Spleen (tissue), 7 donors: ENCODE results near the gene SGPL1.

ENCODE experiments used
- CTCF ChIP-seq, 11 experiments: fragments of 200-600 bp in 7 of 11; fragments of 450-650 bp in 4 of 11; sonication (generic) in 4 of 11; IDR thresholded peaks in 8 of 11; conservative IDR thresholded peaks in 3 of 11; 1 replicate in 7 of 11; 2 replicates in 4 of 11; pipeline versions ENCODE4 v1.4.0 to v1.8.0; 2016 to 2021; ENCODE audit warnings: antibody characterized with exemption in 11 of 11, inconsistent platforms in 4 of 11, mild to moderate bottlenecking in 1 of 11
- POLR2A ChIP-seq, 3 donors: fragments of 450-650 bp; IDR thresholded peaks; one replicate each; pipeline ENCODE4 v1.5.1; 2017; ENCODE audit warnings: antibody characterized with exemption in 3 of 3, mild to moderate bottlenecking in 1 of 3
- POLR2AphosphoS5 ChIP-seq, 3 donors: sonication (generic); formaldehyde crosslinking; IDR thresholded peaks; one replicate each; pipeline ENCODE4 v1.5.1; 2017; ENCODE audit warnings: antibody characterized with exemption in 3 of 3
- donor health status: DM: no; HTN: no; CAD: no; lungs with moderate emphysema.
- donor health status: DM: no; HTN: no; CAD: no.
- donor health status: DM: no; HTN: no; CAD: no.

DNA sequence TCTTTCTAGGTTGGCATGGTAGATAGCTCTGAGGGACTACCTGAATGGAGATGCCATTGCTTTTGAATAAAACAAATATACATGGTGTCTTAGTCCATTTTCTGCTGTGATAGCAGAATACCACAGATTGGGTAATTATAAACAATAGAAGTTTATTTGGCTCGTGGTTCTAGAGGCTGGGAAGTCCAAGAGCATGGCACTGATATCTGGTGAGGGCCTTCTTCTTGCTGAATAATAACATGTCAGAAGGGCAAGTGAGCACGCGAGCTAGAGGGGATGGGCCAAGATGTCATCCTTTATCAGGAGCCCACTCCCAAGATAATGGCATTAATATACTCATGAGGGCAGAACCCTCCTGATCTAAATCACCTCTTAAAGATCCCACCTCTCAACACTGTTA is 21.9 kb downstream of the SGPL1 start:
- TF ChIP-seq POLR2A (IDR thresholded peaks at IDR 0.05) (no peak), CTCF (IDR thresholded peaks at IDR 0.05 in 8 of 11, conservative IDR thresholded peaks at IDR 0.05 in 3 of 11) (no peak), POLR2AphosphoS5 (IDR thresholded peaks at IDR 0.05) (no peak)
